ENCODE data around the gene PIGK.

PIGK gene

DNA sequence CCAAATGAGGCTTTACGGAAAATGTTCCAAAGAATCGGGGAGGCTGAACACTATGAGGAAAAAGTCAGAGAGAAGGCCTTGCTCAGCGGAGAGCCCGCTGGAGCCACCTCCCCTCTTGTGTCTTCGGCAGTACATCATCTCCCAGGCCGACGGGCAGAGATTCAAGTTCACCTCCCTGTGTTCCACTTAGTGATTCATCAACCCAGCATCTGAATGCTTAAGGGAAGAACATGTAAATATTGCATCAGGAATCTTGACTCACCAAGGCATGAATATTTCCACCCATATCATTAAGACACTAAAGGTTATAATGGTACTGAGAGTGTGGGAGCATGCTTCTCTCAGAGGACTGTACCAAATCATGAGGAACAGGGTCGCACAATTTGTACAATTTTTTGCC is 179.5 kb downstream of the PIGK start:
- no peak for DNase-seq (ENCODE audit: low read depth in 2 of 2, low spot score in 1 of 2)

DNA sequence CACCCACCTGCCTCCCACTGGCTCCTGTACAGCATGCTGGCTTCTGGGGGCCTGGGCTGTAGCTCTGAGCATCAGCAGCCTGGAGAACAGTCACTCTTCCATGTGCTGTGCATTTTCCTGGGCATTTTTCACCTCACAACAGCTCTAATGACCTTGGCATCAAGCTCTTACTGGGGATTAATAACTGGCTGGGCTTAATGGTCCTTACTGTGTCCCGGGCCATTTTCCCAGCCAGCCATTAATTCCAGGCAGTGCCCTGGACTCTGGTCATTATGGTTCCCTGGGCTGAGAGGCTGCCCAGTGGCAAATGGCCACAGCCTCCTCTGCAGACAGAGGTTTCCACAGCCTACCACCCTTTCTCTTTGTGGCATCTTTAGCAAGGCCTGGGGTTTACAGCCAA is 180.1 kb downstream of the PIGK start:
- DNase-seq (ENCODE audit: low read depth in 2 of 2, low spot score in 1 of 2): no peak
